ENCODE measurements around the gene LRRC1.

DNA sequence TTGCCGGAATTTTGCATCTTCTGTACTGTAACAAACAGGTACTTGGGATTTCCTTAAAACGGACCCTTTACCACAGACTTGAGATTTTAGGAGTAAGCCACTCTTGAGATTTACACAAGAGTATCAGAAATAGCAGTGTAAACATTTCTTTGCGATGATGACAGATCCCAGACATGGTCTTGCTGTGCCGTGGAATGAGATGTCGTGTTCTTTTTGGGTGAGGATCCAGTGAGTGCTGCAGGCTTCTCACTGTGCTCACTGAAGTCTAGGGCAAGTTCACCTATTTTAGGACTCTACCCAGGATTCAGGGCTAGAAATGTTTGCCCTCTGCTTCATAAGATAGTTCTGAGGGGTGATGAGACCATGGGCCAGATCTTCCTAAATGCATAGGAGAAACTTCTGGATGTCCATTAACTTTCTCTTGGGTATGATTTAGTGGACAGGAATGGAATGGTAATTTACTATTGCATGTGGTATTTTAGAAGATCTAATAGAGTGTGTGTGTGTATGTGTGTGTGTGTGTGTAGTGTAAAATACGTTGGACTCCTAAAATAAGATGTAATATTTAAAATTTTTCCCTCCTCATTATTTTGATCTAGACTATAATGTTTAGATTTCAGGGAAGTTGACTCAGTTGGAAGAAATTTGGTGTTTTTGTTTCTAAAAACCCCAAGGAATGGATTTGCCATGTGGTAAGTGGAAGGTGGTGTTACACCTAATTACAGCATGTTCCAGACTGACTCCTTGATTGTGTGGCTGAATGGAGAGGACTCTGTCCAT, 8.5 kb downstream of the LRRC1 start:
- TF ChIP-seq, protein P1, sequence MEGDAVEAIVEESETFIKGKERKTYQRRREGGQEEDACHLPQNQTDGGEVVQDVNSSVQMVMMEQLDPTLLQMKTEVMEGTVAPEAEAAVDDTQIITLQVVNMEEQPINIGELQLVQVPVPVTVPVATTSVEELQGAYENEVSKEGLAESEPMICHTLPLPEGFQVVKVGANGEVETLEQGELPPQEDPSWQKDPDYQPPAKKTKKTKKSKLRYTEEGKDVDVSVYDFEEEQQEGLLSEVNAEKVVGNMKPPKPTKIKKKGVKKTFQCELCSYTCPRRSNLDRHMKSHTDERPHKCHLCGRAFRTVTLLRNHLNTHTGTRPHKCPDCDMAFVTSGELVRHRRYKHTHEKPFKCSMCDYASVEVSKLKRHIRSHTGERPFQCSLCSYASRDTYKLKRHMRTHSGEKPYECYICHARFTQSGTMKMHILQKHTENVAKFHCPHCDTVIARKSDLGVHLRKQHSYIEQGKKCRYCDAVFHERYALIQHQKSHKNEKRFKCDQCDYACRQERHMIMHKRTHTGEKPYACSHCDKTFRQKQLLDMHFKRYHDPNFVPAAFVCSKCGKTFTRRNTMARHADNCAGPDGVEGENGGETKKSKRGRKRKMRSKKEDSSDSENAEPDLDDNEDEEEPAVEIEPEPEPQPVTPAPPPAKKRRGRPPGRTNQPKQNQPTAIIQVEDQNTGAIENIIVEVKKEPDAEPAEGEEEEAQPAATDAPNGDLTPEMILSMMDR (conservative IDR thresholded peaks at IDR 0.05; ENCODE audit: low read depth, low read length), result no peak
- TF ChIP-seq EZH2phosphoT487 (IDR thresholded peaks at IDR 0.05; ENCODE audit: borderline replicate concordance, low read length) (no peak), EZH2 (IDR thresholded peaks at IDR 0.05; ENCODE audit: low read length, unreplicated experiment) (no peak)

Data from PC-3 (cell line).